PC-3 (cell line): Measurements from ENCODE around the gene MCRIP2.

Experiments
- CTCF ChIP-seq: fragments of 300-600 bp; sonication (generic); conservative IDR thresholded peaks from 2 replicates; pipeline ENCODE4 v1.5.1; 2017; ENCODE audit warnings: antibody characterized with exemption, low read depth, mild to moderate bottlenecking, low read length
- EZH2 ChIP-seq: fragments of 300-600 bp; sonication (generic); IDR thresholded peaks from one replicate; pipeline ENCODE4 v1.6.1; 2017; ENCODE audit warnings: antibody characterized with exemption, mild to moderate bottlenecking, low read length; ENCODE audit not compliant: unreplicated experiment
- EZH2phosphoT487 ChIP-seq: fragments of 300-600 bp; sonication (generic); IDR thresholded peaks from 2 replicates; pipeline ENCODE4 v1.6.1; 2018; ENCODE audit warnings: mild to moderate bottlenecking, antibody characterized with exemption, low read length, borderline replicate concordance

- TF ChIP-seq CTCF (no peak), EZH2 (no peak), EZH2phosphoT487 (no peak)
These were observed 4.4 kb downstream of the MCRIP2 start for GRCh38 chr16:645852-646678.
